ENCODE results near the gene ALAS2. TPM values are rescaled to one million over a fixed set of nuclear protein-coding genes. Genes with fewer than 3 reads are reported as not detected.
"Not testable (repeated sequence)": the region's sequence is repeated elsewhere in the genome, so short reads cannot be mapped to it uniquely, and the experiment has no call there.

Gene ALAS2, protein sequence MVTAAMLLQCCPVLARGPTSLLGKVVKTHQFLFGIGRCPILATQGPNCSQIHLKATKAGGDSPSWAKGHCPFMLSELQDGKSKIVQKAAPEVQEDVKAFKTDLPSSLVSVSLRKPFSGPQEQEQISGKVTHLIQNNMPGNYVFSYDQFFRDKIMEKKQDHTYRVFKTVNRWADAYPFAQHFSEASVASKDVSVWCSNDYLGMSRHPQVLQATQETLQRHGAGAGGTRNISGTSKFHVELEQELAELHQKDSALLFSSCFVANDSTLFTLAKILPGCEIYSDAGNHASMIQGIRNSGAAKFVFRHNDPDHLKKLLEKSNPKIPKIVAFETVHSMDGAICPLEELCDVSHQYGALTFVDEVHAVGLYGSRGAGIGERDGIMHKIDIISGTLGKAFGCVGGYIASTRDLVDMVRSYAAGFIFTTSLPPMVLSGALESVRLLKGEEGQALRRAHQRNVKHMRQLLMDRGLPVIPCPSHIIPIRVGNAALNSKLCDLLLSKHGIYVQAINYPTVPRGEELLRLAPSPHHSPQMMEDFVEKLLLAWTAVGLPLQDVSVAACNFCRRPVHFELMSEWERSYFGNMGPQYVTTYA
- 1 to 10 TPM in 2 of 7 donors, under 1 TPM in 4, not detected in 1; 0.30 to 2.4 (median 0.78) TPM for total RNA-seq
- under 1 TPM in 1 of 2 donors, not detected in 1; 0.20 TPM for polyA plus RNA-seq
- long read RNA-seq, donor 1: 0 reads
- long read RNA-seq, donor 2, partial matches to known transcripts: 0 of 2 reads
- long read RNA-seq, donor 2, other reads (novel, unspliced or antisense): 0 of 2 reads
- long read RNA-seq, donor 3: 0 reads

GRCh38 chrX:55030271-55031205, at the start of gene ALAS2:
ALAS2 (minus strand) TSS chrX:55030977; CDS start chrX:55026000, 4,977 bp downstream.
- DNase-seq: no peak
- 62 to 65% (median 64%) methylated on average over 7 of the region's 7 CpGs for WGBS, 3 donors

GRCh38 chrX:55074851-55075467, 44.2 kb upstream of the ALAS2 start, which contains the start of gene PAGE2B:
PAGE2B (plus strand) TSS chrX:55075030; CDS start chrX:55076042, 1,012 bp downstream.
- no peak within 1 kb of the TSS for H3K27ac ChIP-seq
- TF ChIP-seq EP300 (IDR thresholded peaks at IDR 0.05) (no peak), CTCF (IDR thresholded peaks at IDR 0.05) (no peak), POLR2A (IDR thresholded peaks at IDR 0.05) (no peak)
- no peaks in the 10 kb centered on the region for H3K27me3 ChIP-seq
- H3K4me1 ChIP-seq (ENCODE audit: insufficient read depth): no peaks in the 10 kb centered on the region
- DNase-seq: no peak
- intact Hi-C loops (cut with DNase I): no loop called here
- WGBS, 3 donors: 78 to 83% (median 83%) methylated on average over 36 of the region's 36 CpGs
- no peak within 1 kb of the TSS for H3K4me3 ChIP-seq
- no peaks in the 10 kb centered on the region for H3K36me3 ChIP-seq
- H3K9me3 ChIP-seq: no peaks in the 10 kb centered on the region

More at GRCh38 chrX:55030271-55031205, at the start of gene ALAS2:
- no peaks in the 10 kb centered on the region for H3K9me3 ChIP-seq
- no peak within 1 kb of the TSS for H3K4me3 ChIP-seq
- intact Hi-C loops (cut with DNase I): no loop called here
- no peak within 1 kb of the TSS for H3K27ac ChIP-seq
- no peaks in the 10 kb centered on the region for H3K4me1 ChIP-seq (ENCODE audit: insufficient read depth)
- H3K36me3 ChIP-seq: no peaks in the 10 kb centered on the region
- TF ChIP-seq CTCF (IDR thresholded peaks at IDR 0.05) (no peak), EP300 (IDR thresholded peaks at IDR 0.05) (no peak), POLR2A (IDR thresholded peaks at IDR 0.05) (no peak)
- no peaks in the 10 kb centered on the region for H3K27me3 ChIP-seq

DNA sequence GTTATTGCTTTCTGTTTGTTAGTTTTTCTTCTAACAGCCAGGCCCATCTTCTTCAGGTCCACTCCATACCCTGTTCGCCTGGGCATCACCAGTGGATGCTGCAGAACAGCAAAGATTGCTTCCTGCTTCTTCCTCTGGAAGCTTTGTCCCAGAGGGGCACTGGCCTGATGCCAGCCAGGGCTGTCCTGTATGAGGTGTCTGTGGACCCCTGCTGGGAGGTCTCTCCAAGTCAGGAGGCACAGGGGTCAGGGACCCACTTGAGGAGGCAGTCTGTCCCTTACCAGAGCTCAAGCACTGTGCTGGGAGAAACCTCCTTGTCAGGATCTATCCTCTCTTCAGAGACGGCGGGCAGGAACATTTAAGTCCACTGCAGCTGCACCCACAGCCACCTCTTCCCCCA, 41.5 kb upstream of the ALAS2 start:
- Histone ChIP-seq H3K4me3 (no peak overlapping the region), H3K36me3 (no peaks in the 10 kb centered on the region), H3K27me3 (no peaks in the 10 kb centered on the region), H3K9me3 (no peaks in the 10 kb centered on the region), H3K4me1 (ENCODE audit: insufficient read depth) (no peaks in the 10 kb centered on the region), H3K27ac (no peak overlapping the region)
- no peak for DNase-seq
- WGBS, 3 donors: 74 to 80% (median 76%) methylated on average over 3 of the region's 3 CpGs
- intact Hi-C loops (cut with DNase I): no loop called here
- no peak for TF ChIP-seq CTCF (IDR thresholded peaks at IDR 0.05)
- TF ChIP-seq EP300 (IDR thresholded peaks at IDR 0.05): no peak
- no peak for TF ChIP-seq POLR2A (IDR thresholded peaks at IDR 0.05)

DNA sequence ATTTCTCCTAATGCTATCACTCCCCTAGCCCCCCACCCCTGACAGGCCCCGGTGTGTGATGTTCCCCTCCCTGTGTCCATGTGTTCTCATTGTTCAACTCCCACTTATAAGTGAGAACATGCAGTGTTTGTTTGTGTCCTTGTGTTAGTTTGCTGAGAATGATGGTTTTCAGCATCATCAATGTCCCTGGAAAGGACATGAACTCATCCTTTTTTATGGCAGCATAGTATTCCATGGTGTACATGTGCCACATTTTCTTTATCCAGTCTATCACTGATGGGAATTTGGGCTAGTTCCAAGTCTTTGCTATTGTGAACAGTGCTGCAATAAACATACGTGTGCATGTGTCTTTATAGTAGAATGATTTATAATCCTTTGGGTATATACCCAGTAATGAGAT, 36.4 kb upstream of the ALAS2 start:
- H3K27ac ChIP-seq; H3K4me1 ChIP-seq (ENCODE audit: insufficient read depth); H3K4me3 ChIP-seq; intact Hi-C loops (cut with DNase I); H3K27me3 ChIP-seq; H3K9me3 ChIP-seq; DNase-seq; H3K36me3 ChIP-seq: not testable (repeated sequence)
- 71 to 89% (median 86%) methylated on average over 2 of the region's 2 CpGs for WGBS, 3 donors
